Prostate gland (tissue), 2 donors: ENCODE measurements around the gene CORO1C. TPM values are rescaled to one million over a fixed set of nuclear protein-coding genes. Genes with fewer than 3 reads are reported as not detected.

Experiments
- DNase-seq: peaks from one replicate; pipeline ENCODE4 v3.0.0-alpha.2; 2019; ENCODE audit warnings: low spot score
- H3K27ac ChIP-seq, 2 donors: fragments of 200-600 bp; sonication (generic); 2 replicates each; pipeline ENCODE4 v1.5.1; 2017 to 2019
- H3K27me3 ChIP-seq: fragments of 200-600 bp; sonication (generic); replicated peaks from 2 replicates; pipeline ENCODE4 v1.5.1; 2019; ENCODE audit not compliant: insufficient read depth
- H3K36me3 ChIP-seq, 2 donors: fragments of 200-600 bp; sonication (generic); 1 replicate in 1 of 2; 2 replicates in 1 of 2; pipeline versions ENCODE4 v1.5.1 to v1.8.1; 2017 to 2019
- H3K4me1 ChIP-seq: fragments of 200-600 bp; sonication (generic); replicated peaks from 2 replicates; pipeline ENCODE4 v1.5.1; 2019
- H3K4me3 ChIP-seq, 2 donors: fragments of 200-600 bp; sonication (generic); 2 replicates each; pipeline ENCODE4 v1.5.1; 2017 to 2019
- H3K9me3 ChIP-seq: fragments of 200-600 bp; sonication (generic); 2 replicates; pipeline ENCODE4 v1.5.1; 2017
- POLR2A ChIP-seq: fragments of 450-650 bp; IDR thresholded peaks from one replicate; pipeline ENCODE4 v1.6.1; 2016; ENCODE audit warnings: antibody characterized with exemption, mild to moderate bottlenecking
- POLR2AphosphoS5 ChIP-seq: sonication (generic); formaldehyde crosslinking; IDR thresholded peaks from one replicate; pipeline ENCODE4 v1.6.1; 2017; ENCODE audit warnings: antibody characterized with exemption
- WGBS: methylation state at CpG from one replicate; pipeline ENCODE4 v1.1.5; 2018; 5-methylcytosine and 5-hydroxymethylcytosine counted together
- intact Hi-C: fragments of 100-400 bp; cut with DNase I; formaldehyde crosslinking; loops from one replicate; pipeline ENCODE4 v1.14.2; 2022
- total RNA-seq, 2 donors: library from RNA; depleted of rRNA; stranded (reverse); fragments of >200 nt; gene quantifications; one replicate each; pipeline ENCODE4 v1.1.0, GENCODE V29; 2016
- TF ChIP-seq, protein P1 (sequence below), 4 experiments: fragments of 200-600 bp in 2 of 4; fragments of 450-650 bp in 2 of 4; sonication (generic) in 2 of 4; IDR thresholded peaks; 1 replicate in 3 of 4; 2 replicates in 1 of 4; pipeline ENCODE4 v1.5.1; 2016 to 2019; ENCODE audit warnings: antibody characterized with exemption in 4 of 4, mild to moderate bottlenecking in 2 of 4, moderate library complexity in 2 of 4

Gene CORO1C
- total RNA-seq, 2 donors from 2014 or later: 34.9 to 105 TPM

DNA sequence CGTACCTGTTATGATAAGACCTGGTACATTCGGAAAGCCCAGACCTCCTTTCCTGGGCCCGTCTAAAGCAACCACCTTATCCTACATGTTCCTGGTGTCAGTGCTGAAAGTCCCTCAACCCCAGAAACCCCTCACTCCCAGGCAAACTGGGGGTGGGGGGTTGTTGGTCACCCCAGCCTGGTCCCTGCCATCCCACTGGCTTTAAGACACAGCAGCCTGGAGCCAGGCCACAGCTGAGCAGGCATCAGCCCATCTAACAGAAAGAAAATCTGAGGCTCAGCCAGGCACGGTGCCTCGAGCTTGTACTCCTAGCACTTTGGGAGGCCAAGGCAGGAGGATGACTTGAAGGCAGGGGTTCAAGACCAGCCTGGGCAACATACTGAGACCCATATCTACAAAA, 102.2 kb downstream of the CORO1C start:
- no peaks in the 10 kb centered on the region for H3K36me3 ChIP-seq
- no peaks in the 10 kb centered on the region for H3K9me3 ChIP-seq
- DNase-seq: no peak
- no peaks in the 10 kb centered on the region for H3K27me3 ChIP-seq
- 91% methylated on average over 5 of the region's 5 CpGs for WGBS
- peaks cover 3% of the 10 kb centered on the region for H3K4me1 ChIP-seq
- intact Hi-C loops: no loop called here
- no peak overlapping the region for H3K4me3 ChIP-seq
- no peak overlapping the region for H3K27ac ChIP-seq
- TF ChIP-seq, protein P1, sequence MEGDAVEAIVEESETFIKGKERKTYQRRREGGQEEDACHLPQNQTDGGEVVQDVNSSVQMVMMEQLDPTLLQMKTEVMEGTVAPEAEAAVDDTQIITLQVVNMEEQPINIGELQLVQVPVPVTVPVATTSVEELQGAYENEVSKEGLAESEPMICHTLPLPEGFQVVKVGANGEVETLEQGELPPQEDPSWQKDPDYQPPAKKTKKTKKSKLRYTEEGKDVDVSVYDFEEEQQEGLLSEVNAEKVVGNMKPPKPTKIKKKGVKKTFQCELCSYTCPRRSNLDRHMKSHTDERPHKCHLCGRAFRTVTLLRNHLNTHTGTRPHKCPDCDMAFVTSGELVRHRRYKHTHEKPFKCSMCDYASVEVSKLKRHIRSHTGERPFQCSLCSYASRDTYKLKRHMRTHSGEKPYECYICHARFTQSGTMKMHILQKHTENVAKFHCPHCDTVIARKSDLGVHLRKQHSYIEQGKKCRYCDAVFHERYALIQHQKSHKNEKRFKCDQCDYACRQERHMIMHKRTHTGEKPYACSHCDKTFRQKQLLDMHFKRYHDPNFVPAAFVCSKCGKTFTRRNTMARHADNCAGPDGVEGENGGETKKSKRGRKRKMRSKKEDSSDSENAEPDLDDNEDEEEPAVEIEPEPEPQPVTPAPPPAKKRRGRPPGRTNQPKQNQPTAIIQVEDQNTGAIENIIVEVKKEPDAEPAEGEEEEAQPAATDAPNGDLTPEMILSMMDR (IDR thresholded peaks at IDR 0.05): no peak
- no peak for TF ChIP-seq POLR2A
- no peak for TF ChIP-seq POLR2AphosphoS5

DNA sequence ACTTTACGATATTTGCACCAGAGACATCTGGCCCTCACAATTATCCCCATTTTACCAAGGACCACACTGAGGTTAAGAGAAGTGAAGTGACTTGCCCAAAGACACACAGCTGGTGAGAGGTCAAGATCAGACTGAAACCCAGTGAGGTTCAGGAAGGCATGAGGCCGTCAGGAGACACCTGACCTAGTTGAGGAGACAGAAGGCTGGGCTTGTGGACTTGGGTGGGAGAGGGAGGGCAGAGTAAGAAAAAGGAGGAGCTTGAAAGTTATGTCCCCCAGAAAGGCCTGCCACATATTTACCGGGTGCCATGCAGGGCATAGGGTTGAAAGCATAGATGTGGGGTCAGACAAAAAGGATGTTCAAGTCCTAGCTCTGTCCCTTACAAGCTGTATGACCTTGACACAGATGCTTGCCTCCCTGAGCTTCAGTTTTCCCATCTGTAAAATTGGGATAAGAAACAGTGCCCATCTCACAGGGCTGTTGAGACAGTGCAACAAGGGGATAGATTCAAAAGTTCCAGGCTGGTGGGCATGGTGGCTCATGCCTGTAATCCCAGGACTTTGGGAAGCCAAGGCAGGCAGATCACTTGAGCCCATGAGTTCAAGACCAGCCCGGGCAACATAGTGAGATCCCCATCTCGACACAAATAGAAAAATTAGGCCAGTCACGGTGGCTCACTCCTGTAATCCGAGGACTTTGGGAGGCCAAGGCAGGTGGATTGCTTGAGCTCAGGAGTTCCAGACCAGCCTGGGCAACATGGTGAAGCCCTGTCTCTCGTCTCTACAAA, 104.0 kb downstream of the CORO1C start:
- Histone ChIP-seq H3K27ac (no peak overlapping the region), H3K4me1 (peaks cover 3% of the 10 kb centered on the region), H3K9me3 (no peaks in the 10 kb centered on the region), H3K4me3 (no peak overlapping the region), H3K36me3 (no peaks in the 10 kb centered on the region), H3K27me3 (no peaks in the 10 kb centered on the region)
- 91% methylated on average over 8 of the region's 8 CpGs for WGBS
- intact Hi-C loops: no loop called here
- no peak for TF ChIP-seq POLR2AphosphoS5
- TF ChIP-seq POLR2A: no peak
- DNase-seq: no peak

DNA sequence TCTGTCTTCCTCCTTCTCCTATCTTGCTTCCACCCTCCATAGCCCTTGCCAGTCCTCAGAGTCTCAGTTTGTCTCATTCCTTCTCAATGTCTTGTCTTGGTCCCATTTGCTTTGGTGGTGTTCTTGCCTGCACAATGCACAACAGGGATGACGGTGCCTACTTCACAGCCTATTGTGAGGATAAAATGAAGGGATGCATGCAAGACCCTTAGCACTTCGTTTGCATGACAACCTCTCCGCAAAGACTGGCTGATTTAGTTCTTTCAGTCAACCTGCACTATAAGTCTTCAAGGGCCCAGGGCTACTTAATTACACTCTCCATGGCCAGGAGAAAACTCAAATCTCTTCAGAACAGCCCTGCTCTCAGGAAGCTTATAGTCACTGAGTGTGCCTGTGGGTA, 106.1 kb downstream of the CORO1C start:
- no peaks in the 10 kb centered on the region for H3K9me3 ChIP-seq
- TF ChIP-seq POLR2AphosphoS5 (no peak), POLR2A (no peak)
- TF ChIP-seq, protein P1 (IDR thresholded peaks at IDR 0.05): no peak
- DNase-seq: no peak
- intact Hi-C loops: no loop called here
- H3K4me3 ChIP-seq: no peak overlapping the region
- no peak overlapping the region for H3K27ac ChIP-seq
- H3K4me1 ChIP-seq: peaks cover 3% of the 10 kb centered on the region
- no peaks in the 10 kb centered on the region for H3K36me3 ChIP-seq
- 72% methylated on average over 3 of the region's 3 CpGs for WGBS
- no peaks in the 10 kb centered on the region for H3K27me3 ChIP-seq

DNA sequence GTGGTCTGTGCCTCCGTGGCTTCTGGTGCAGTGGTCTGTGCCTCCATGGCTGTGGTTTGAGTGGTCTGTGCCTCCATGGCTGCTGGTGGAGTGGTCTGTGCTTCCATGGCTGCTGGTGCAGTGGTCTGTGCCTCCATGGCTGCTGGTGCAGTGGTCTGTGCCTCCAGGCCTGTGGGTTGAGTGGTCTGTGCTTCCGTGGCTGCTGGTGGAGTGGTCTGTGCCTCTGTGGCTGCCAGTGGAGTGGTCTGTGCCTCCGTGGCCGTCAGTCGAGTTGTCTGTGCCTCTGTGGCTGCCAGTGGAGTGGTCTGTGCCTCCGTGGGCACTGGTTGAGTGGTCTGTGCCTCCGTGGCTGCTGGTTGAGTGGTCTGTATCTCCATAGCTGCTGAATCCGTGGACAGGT, 107.7 kb downstream of the CORO1C start:
- intact Hi-C loops: no loop called here
- Histone ChIP-seq H3K36me3 (no peaks in the 10 kb centered on the region), H3K27ac (no peak overlapping the region), H3K4me1 (peaks cover 3% of the 10 kb centered on the region), H3K9me3 (no peaks in the 10 kb centered on the region), H3K4me3 (no peak overlapping the region), H3K27me3 (no peaks in the 10 kb centered on the region)
- 90% methylated on average over 8 of the region's 8 CpGs for WGBS
- no peak for DNase-seq
- no peak for TF ChIP-seq POLR2A
- no peak for TF ChIP-seq POLR2AphosphoS5
- TF ChIP-seq, protein P1 (IDR thresholded peaks at IDR 0.05): no peak

DNA sequence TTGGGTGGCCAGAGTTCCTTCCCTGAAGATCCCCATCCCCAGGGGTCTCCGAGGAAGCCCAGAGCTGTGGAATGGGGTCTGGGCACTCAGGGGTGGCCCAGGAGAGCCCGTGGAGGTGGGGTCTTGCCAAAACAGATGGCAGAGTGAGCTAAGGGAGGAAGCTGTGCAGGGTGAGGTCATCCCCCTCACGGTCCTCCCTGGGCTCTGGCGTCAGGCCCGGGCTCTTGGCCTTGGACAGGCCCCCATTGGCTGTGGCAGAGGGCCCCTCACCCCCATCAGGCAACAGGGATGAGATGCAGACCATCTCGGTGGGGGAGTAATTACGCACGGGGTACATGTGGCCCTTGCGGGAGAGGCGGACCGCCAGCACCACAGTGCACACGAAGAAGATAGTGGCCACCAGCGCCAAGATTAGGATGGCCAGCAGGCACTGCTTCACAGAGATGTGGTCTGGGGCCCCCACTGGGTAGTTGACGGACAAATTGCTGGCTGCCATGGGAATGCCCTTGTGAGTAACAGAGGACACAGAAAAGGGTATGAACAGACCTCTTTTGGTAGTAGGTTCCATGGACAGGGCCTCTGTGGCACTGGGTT, 108.3 kb downstream of the CORO1C start:
- intact Hi-C loops: no loop called here
- Histone ChIP-seq H3K36me3 (no peaks in the 10 kb centered on the region), H3K9me3 (no peaks in the 10 kb centered on the region), H3K27ac (no peak overlapping the region), H3K27me3 (no peaks in the 10 kb centered on the region), H3K4me3 (no peak overlapping the region), H3K4me1 (peaks cover 3% of the 10 kb centered on the region)
- TF ChIP-seq POLR2AphosphoS5: no peak
- TF ChIP-seq, protein P1 (IDR thresholded peaks at IDR 0.05): no peak
- no peak for TF ChIP-seq POLR2A
- WGBS: 85% methylated on average over 14 of the region's 14 CpGs
- DNase-seq: no peak
